Measurements from ENCODE around the gene MED27.

Gene MED27

GRCh38 chr9:131879911-131880290 is 199.8 kb downstream of the MED27 start:
- no peaks in the 10 kb centered on the region for H3K9me3 Mint-ChIP-seq
- H3K27ac Mint-ChIP-seq: no peak overlapping the region
- no peaks in the 10 kb centered on the region for H3K27me3 Mint-ChIP-seq
- peaks cover 22% of the 10 kb centered on the region for H3K4me1 Mint-ChIP-seq (ENCODE audit: low read depth)
- peaks cover 15% of the 10 kb centered on the region for H3K36me3 Mint-ChIP-seq (ENCODE audit: low read depth)
- no peak overlapping the region for H3K4me3 Mint-ChIP-seq

DNA sequence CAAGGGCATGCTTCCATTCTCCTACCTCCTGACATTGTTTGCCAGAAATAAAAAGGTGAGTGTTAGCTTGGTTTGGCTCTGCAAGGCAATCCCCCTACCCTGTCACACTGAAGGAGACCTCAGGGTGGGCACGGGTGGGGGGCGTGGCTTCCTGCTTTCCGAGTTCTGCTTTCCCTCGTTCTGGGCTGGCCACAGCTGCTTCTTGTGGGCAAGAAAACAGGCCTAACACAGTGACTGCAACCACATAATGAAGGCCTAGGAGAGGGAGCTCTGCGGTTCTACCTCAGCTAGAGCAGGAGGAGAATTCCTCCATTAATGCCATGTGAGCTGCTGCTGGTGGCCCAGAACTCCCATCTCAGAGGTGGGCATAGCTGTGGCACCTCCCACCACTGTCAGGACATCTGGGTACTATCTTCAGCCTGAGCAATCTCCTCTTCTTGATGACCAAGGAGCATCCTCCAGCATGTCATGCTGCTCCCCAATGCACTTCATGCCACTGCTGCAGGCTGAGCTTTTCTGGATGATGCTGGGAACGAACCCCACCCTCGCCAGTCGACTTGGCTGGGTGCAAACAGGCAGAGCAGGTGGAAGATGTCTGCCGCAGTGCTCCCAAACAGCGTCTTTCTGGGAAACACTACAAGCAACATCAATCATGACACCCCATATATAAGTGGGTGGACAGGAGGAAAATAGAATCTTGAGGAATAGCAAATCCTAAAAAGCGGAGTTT is 200.3 kb downstream of the MED27 start:
- peaks cover 15% of the 10 kb centered on the region for H3K36me3 Mint-ChIP-seq (ENCODE audit: low read depth)
- no peaks in the 10 kb centered on the region for H3K27me3 Mint-ChIP-seq
- H3K27ac Mint-ChIP-seq: no peak overlapping the region
- no peak overlapping the region for H3K4me3 Mint-ChIP-seq
- peaks cover 22% of the 10 kb centered on the region for H3K4me1 Mint-ChIP-seq (ENCODE audit: low read depth)
- no peaks in the 10 kb centered on the region for H3K9me3 Mint-ChIP-seq

- peaks cover 22% of the 10 kb centered on the region for H3K4me1 Mint-ChIP-seq (ENCODE audit: low read depth)
- no peaks in the 10 kb centered on the region for H3K27me3 Mint-ChIP-seq
- peaks cover 8% of the 10 kb centered on the region for H3K36me3 Mint-ChIP-seq (ENCODE audit: low read depth)
- H3K27ac Mint-ChIP-seq: peak overlapping the region; percentile 62
- H3K4me3 Mint-ChIP-seq: no peak overlapping the region
- H3K9me3 Mint-ChIP-seq: no peaks in the 10 kb centered on the region
Observed at GRCh38 chr9:131876486-131876885, 203.2 kb downstream of the MED27 start.

GRCh38 chr9:131875828-131876485 is 203.7 kb downstream of the MED27 start:
- H3K36me3 Mint-ChIP-seq (ENCODE audit: low read depth): peaks cover 8% of the 10 kb centered on the region
- H3K27ac Mint-ChIP-seq: peak overlapping the region; percentile 62
- H3K27me3 Mint-ChIP-seq: no peaks in the 10 kb centered on the region
- no peak overlapping the region for H3K4me3 Mint-ChIP-seq
- peaks cover 18% of the 10 kb centered on the region for H3K4me1 Mint-ChIP-seq (ENCODE audit: low read depth)
- no peaks in the 10 kb centered on the region for H3K9me3 Mint-ChIP-seq

DNA sequence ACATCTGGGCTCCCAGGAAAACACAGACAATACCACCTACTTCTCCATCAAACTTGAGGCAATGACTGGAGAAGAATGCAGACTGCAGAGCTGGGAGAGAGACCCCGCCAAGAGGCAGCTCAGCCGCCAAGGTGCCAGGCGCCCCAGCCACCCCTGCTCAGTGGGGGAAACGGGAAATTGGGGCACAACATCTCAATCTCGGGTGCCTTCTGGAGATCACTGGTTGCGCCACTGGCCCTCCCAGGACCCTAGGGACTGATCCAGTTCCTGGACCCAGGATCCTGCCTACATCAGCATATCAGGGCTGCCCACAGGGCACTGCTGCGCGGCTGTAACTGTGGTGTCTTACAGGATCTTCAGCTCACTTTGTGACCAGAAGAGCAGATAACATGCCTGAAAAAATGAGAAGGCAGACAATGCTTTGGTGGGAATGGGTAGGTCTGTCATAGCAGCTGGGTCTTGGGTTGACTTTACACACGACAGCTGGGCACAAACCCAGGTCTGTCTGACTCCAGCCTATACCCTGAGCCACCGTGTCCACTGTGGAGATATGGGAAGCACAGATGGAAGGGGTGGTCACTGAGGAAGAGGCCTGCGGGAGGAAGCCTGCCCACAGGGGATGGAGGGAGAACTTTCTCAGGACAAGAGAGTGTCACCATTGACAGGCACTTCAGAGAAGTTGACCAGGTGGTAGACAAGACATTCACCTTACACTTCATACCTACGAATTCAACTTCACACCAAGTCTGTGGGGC is 204.6 kb downstream of the MED27 start:
- Mint-ChIP-seq H3K27ac (no peak overlapping the region), H3K9me3 (no peaks in the 10 kb centered on the region), H3K27me3 (no peaks in the 10 kb centered on the region), H3K36me3 (ENCODE audit: low read depth) (peaks cover 2% of the 10 kb centered on the region), H3K4me3 (no peak overlapping the region), H3K4me1 (ENCODE audit: low read depth) (peaks cover 15% of the 10 kb centered on the region)

- H3K4me3 Mint-ChIP-seq: no peak overlapping the region
- H3K9me3 Mint-ChIP-seq: no peaks in the 10 kb centered on the region
- H3K36me3 Mint-ChIP-seq (ENCODE audit: low read depth): no peaks in the 10 kb centered on the region
- peaks cover 15% of the 10 kb centered on the region for H3K4me1 Mint-ChIP-seq (ENCODE audit: low read depth)
- no peak overlapping the region for H3K27ac Mint-ChIP-seq
- no peaks in the 10 kb centered on the region for H3K27me3 Mint-ChIP-seq
Observed at GRCh38 chr9:131874447-131874846, 205.2 kb downstream of the MED27 start.

- no peaks in the 10 kb centered on the region for H3K9me3 Mint-ChIP-seq
Observed at GRCh38 chr9:131873891-131874440, 205.7 kb downstream of the MED27 start.

GRCh38 chr9:131873335-131873734 is 206.3 kb downstream of the MED27 start:
- peaks cover 15% of the 10 kb centered on the region for H3K4me1 Mint-ChIP-seq (ENCODE audit: low read depth)
- H3K27ac Mint-ChIP-seq: no peak overlapping the region
- H3K4me3 Mint-ChIP-seq: no peak overlapping the region
- no peaks in the 10 kb centered on the region for H3K36me3 Mint-ChIP-seq (ENCODE audit: low read depth)
- H3K9me3 Mint-ChIP-seq: no peaks in the 10 kb centered on the region
- no peaks in the 10 kb centered on the region for H3K27me3 Mint-ChIP-seq

More at GRCh38 chr9:131873891-131874440, 205.7 kb downstream of the MED27 start:
- Mint-ChIP-seq H3K27ac (no peak overlapping the region), H3K4me3 (no peak overlapping the region), H3K36me3 (ENCODE audit: low read depth) (no peaks in the 10 kb centered on the region), H3K4me1 (ENCODE audit: low read depth) (peaks cover 15% of the 10 kb centered on the region), H3K27me3 (no peaks in the 10 kb centered on the region)

- no peak overlapping the region for H3K4me3 Mint-ChIP-seq
- peaks cover 15% of the 10 kb centered on the region for H3K4me1 Mint-ChIP-seq (ENCODE audit: low read depth)
- no peak overlapping the region for H3K27ac Mint-ChIP-seq
- H3K27me3 Mint-ChIP-seq: no peaks in the 10 kb centered on the region
- no peaks in the 10 kb centered on the region for H3K9me3 Mint-ChIP-seq
- H3K36me3 Mint-ChIP-seq (ENCODE audit: low read depth): no peaks in the 10 kb centered on the region
Observed at GRCh38 chr9:131872702-131873101, 207.0 kb downstream of the MED27 start.

DNA sequence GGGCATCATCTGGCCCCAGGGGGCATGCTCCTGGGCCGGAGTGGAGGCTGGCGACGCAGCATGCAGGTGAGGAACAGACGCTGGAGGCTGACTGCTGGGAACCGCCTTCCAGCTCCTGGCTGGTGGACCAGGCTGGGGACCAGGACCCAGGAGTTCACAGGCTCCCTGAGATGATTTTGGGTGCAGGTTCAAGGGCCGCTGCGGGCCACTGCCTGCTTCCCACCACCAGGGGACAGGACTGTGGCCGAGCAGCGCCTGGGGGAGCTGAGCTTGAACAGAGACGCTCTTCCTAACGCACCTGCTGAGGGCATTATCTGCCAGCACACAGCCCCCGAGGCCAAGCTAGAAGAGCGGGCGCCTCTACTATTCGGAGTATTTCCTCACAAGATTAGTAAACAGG is 207.7 kb downstream of the MED27 start:
- H3K27me3 Mint-ChIP-seq: no peaks in the 10 kb centered on the region
- no peak overlapping the region for H3K4me3 Mint-ChIP-seq
- H3K9me3 Mint-ChIP-seq: no peaks in the 10 kb centered on the region
- no peak overlapping the region for H3K27ac Mint-ChIP-seq
- H3K36me3 Mint-ChIP-seq (ENCODE audit: low read depth): no peaks in the 10 kb centered on the region
- H3K4me1 Mint-ChIP-seq (ENCODE audit: low read depth): peaks cover 14% of the 10 kb centered on the region

DNA sequence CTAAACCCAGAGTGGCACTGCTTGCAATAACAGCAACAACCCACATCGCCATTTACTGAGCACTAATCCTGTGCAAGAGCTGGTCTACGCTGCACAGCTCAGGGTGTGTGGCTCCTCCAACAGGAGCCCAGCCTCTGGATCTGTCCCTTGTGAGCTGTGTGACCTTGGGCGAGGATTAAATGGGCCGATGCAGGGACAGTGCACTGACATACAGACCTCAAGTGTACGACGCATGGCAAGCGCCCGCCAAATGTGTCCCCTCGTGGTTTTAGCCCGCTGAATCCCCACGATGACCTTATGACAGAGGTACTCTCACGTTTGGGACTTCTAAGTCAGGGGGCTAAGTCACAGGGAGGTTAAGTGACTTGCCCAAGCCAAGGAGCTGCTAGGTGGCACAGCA is 209.5 kb downstream of the MED27 start:
- Mint-ChIP-seq H3K9me3 (no peaks in the 10 kb centered on the region), H3K4me3 (no peak overlapping the region), H3K4me1 (ENCODE audit: low read depth) (no peaks in the 10 kb centered on the region)

GRCh38 chr9:131869348-131869747 is 210.3 kb downstream of the MED27 start:
- Mint-ChIP-seq H3K27me3 (no peaks in the 10 kb centered on the region), H3K4me1 (ENCODE audit: low read depth) (no peaks in the 10 kb centered on the region), H3K9me3 (no peaks in the 10 kb centered on the region), H3K4me3 (no peak overlapping the region), H3K36me3 (ENCODE audit: low read depth) (no peaks in the 10 kb centered on the region), H3K27ac (no peak overlapping the region)

More for the DNA sequence above, 209.5 kb downstream of the MED27 start:
- no peaks in the 10 kb centered on the region for H3K36me3 Mint-ChIP-seq (ENCODE audit: low read depth)
- no peaks in the 10 kb centered on the region for H3K27me3 Mint-ChIP-seq
- H3K27ac Mint-ChIP-seq: no peak overlapping the region

DNA sequence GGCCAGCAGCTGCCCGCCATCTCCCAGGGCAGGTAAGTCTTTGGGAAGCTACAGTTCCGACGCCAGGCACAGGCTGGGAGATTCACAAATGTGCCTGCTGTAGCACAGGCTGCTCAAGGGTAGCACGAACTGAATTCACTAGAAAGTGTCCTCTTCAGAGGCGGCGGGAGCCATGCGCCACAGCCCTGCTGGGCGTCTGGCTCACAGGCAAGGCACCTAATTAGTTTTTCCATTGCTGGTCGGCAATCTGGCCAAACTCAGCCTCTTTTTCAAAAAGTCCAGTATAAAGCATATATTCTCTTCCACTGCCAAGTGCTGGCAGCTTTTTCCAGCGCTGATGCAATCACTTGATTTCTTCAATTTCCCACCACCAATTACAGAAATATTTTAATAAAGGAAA is 210.9 kb downstream of the MED27 start:
- H3K27me3 Mint-ChIP-seq: no peaks in the 10 kb centered on the region
- no peak overlapping the region for H3K4me3 Mint-ChIP-seq
- H3K4me1 Mint-ChIP-seq (ENCODE audit: low read depth): no peaks in the 10 kb centered on the region
- no peak overlapping the region for H3K27ac Mint-ChIP-seq
- no peaks in the 10 kb centered on the region for H3K9me3 Mint-ChIP-seq
- H3K36me3 Mint-ChIP-seq (ENCODE audit: low read depth): no peaks in the 10 kb centered on the region

- no peaks in the 10 kb centered on the region for H3K36me3 Mint-ChIP-seq (ENCODE audit: low read depth)
- no peak overlapping the region for H3K4me3 Mint-ChIP-seq
- H3K27me3 Mint-ChIP-seq: no peaks in the 10 kb centered on the region
- no peaks in the 10 kb centered on the region for H3K4me1 Mint-ChIP-seq (ENCODE audit: low read depth)
- H3K9me3 Mint-ChIP-seq: no peaks in the 10 kb centered on the region
- H3K27ac Mint-ChIP-seq: no peak overlapping the region
Observed at GRCh38 chr9:131867611-131868192, 212.0 kb downstream of the MED27 start.
